Left cardiac atrium (tissue), 4 donors: ENCODE data around the gene TERC. TPM values are rescaled to one million over a fixed set of nuclear protein-coding genes. Genes with fewer than 3 reads are reported as not detected.
"Not testable (repeated sequence)": the region's sequence is repeated elsewhere in the genome, so short reads cannot be mapped to it uniquely, and the experiment has no call there.

Experiments
- ATAC-seq, 2 donors: fragments of 200-7000 bp; cut with Tn5 transposase; one replicate each; pipeline ENCODE4 v1.9.1; 2020; ENCODE audit warnings: mild to moderate bottlenecking in 2 of 2, moderate library complexity in 2 of 2
- DNase-seq: peaks from one replicate; pipeline ENCODE4 v3.0.0-alpha.2; 2020
- intact Hi-C, 2 donors: fragments of 100-400 bp; cut with DNase I; formaldehyde crosslinking; loops; one replicate each; pipeline versions ENCODE4 v1.14.1 to v1.15.1; 2022 to 2023
- total RNA-seq, 2 donors: library from RNA; stranded (reverse); fragmentation: NEBNext Ultra II Directional; extraction: Animal tissue kit (Norgen Biotek cat#: 25700); gene quantifications; one replicate each; pipeline ENCODE4 v1.2.1, GENCODE V29; 2021
- donor health status: DM: no; HTN: yes; CAD: no.
- donor health status: DM: no; HTN: yes; CAD: no; lungs with severe emphysema.
- donor health status: DM: yes; HTN: yes; CAD: no.
- donor health status: Dilated cardiomyopathy.

Gene TERC
- total RNA-seq, 2 donors from 2014 or later = 1.7 to 7.2 TPM

GRCh38 chr3:169722724-169723123, 42.1 kb downstream of the TERC start:
- DNase-seq = no peak
- ATAC-seq = no peak
- intact Hi-C loops = no loop called here

- intact Hi-C loops, ATAC-seq, DNase-seq: not testable (repeated sequence)
Measured at GRCh38 chr3:169718415-169718814, 46.4 kb downstream of the TERC start.

Other genes with a start within 250 kb of the TERC start
- gene MECOM, start 101.3 kb downstream of the TERC start, total RNA-seq = 10 to 100 TPM; 20.0 to 25.4 TPM
- 1 to 10 TPM; 1.6 to 2.5 TPM for gene ACTRT3, start 4.5 kb upstream of the TERC start, total RNA-seq
- gene MYNN, start 8.3 kb upstream of the TERC start, total RNA-seq = 10 to 100 TPM; 13.0 to 13.8 TPM
- gene LRRIQ4, start 47.8 kb upstream of the TERC start, total RNA-seq = under 1 TPM in 1 of 2 donors, not detected in 1; 0.12 TPM
- 1 to 10 TPM; 2.1 to 2.7 TPM for gene LRRC34, start 47.8 kb upstream of the TERC start, total RNA-seq
- not detected for gene LRRC31, start 104.9 kb upstream of the TERC start, total RNA-seq
- not detected for gene SAMD7, start 146.5 kb upstream of the TERC start, total RNA-seq
- 100 to 1,000 TPM in 1 of 2 donors, 10 to 100 TPM in 1; 94.4 to 101 TPM for gene SEC62, start 201.7 kb upstream of the TERC start, total RNA-seq